ENCODE measurements around the gene ZFC3H1.

The ZFC3H1 gene

GRCh38 chr12:71684081-71684480 lies 20.4 kb upstream of the ZFC3H1 start:
- no peak for DNase-seq (ENCODE audit: low read depth)

GRCh38 chr12:71683633-71684032 lies 20.0 kb upstream of the ZFC3H1 start:
- no peak for DNase-seq (ENCODE audit: low read depth)

GRCh38 chr12:71682466-71682865 lies 18.8 kb upstream of the ZFC3H1 start:
- DNase-seq (ENCODE audit: low read depth), result no peak

- no peak for DNase-seq (ENCODE audit: low read depth)
Observed at GRCh38 chr12:71671816-71672215, 8.2 kb upstream of the ZFC3H1 start.

GRCh38 chr12:71671311-71671710 lies 7.7 kb upstream of the ZFC3H1 start:
- no peak for DNase-seq (ENCODE audit: low read depth)

GRCh38 chr12:71666259-71666658 lies 2.6 kb upstream of the ZFC3H1 start:
- no peak for DNase-seq (ENCODE audit: low read depth)

- DNase-seq (ENCODE audit: low read depth), result no peak
Observed at GRCh38 chr12:71665090-71665463, 1.4 kb upstream of the ZFC3H1 start.

- DNase-seq (ENCODE audit: low read depth), result no peak
Observed at GRCh38 chr12:71664411-71665089, 902 bp upstream of the ZFC3H1 start.

- DNase-seq (ENCODE audit: low read depth), result no peak
Observed at GRCh38 chr12:71662849-71663560, 643 bp downstream of the ZFC3H1 start.

GRCh38 chr12:71661977-71662530 lies 1.6 kb downstream of the ZFC3H1 start:
- no peak for DNase-seq (ENCODE audit: low read depth)

GRCh38 chr12:71656740-71657139 lies 6.9 kb downstream of the ZFC3H1 start:
- DNase-seq (ENCODE audit: low read depth), result no peak

GRCh38 chr12:71655907-71656306 lies 7.7 kb downstream of the ZFC3H1 start:
- no peak for DNase-seq (ENCODE audit: low read depth)

GRCh38 chr12:71655495-71655894 lies 8.2 kb downstream of the ZFC3H1 start:
- DNase-seq (ENCODE audit: low read depth), result no peak

- no peak for DNase-seq (ENCODE audit: low read depth)
Observed at GRCh38 chr12:71654200-71654599, 9.4 kb downstream of the ZFC3H1 start.

- no peak for DNase-seq (ENCODE audit: low read depth)
Observed at GRCh38 chr12:71653137-71653536, 10.5 kb downstream of the ZFC3H1 start.

GRCh38 chr12:71652656-71653055 lies 11.0 kb downstream of the ZFC3H1 start:
- DNase-seq (ENCODE audit: low read depth), result no peak

GRCh38 chr12:71649401-71649800 lies 14.2 kb downstream of the ZFC3H1 start:
- no peak for DNase-seq (ENCODE audit: low read depth)

- no peak for DNase-seq (ENCODE audit: low read depth)
Observed at GRCh38 chr12:71648537-71648936, 15.1 kb downstream of the ZFC3H1 start.

GRCh38 chr12:71646512-71646911 lies 17.1 kb downstream of the ZFC3H1 start:
- no peak for DNase-seq (ENCODE audit: low read depth)

GRCh38 chr12:71645268-71645667 lies 18.4 kb downstream of the ZFC3H1 start:
- DNase-seq (ENCODE audit: low read depth), result no peak

GRCh38 chr12:71642264-71642663 lies 21.4 kb downstream of the ZFC3H1 start:
- no peak for DNase-seq (ENCODE audit: low read depth)

- no peak for DNase-seq (ENCODE audit: low read depth)
Observed at GRCh38 chr12:71641390-71641789, 22.3 kb downstream of the ZFC3H1 start.

GRCh38 chr12:71640316-71640715 lies 23.3 kb downstream of the ZFC3H1 start:
- no peak for DNase-seq (ENCODE audit: low read depth)

GRCh38 chr12:71639341-71639760 lies 24.3 kb downstream of the ZFC3H1 start:
- DNase-seq (ENCODE audit: low read depth), result no peak
